GM12865 (cell line): Measurements from ENCODE around the gene VSIG2.
A peak's percentile ranks its signal among the peaks of the same experiment; 100 is the strongest.

Experiments used
- DNase-seq: peaks from one replicate; pipeline ENCODE4 v3.0.0; 2010; ENCODE audit warnings: low read depth
- H3K4me3 ChIP-seq: 2 replicates; pipeline ENCODE4 v1.5.1; 2011; ENCODE audit warnings: mild to moderate bottlenecking, low read depth, low read length, control low read depth
- TF ChIP-seq, protein P1 (sequence below): IDR thresholded peaks from 2 replicates; pipeline ENCODE4 v1.5.1; 2011; ENCODE audit warnings: low read length, control low read depth, low read depth, inconsistent platforms; ENCODE audit not compliant: insufficient read depth; ENCODE audit errors: missing control alignments

The VSIG2 gene

DNA sequence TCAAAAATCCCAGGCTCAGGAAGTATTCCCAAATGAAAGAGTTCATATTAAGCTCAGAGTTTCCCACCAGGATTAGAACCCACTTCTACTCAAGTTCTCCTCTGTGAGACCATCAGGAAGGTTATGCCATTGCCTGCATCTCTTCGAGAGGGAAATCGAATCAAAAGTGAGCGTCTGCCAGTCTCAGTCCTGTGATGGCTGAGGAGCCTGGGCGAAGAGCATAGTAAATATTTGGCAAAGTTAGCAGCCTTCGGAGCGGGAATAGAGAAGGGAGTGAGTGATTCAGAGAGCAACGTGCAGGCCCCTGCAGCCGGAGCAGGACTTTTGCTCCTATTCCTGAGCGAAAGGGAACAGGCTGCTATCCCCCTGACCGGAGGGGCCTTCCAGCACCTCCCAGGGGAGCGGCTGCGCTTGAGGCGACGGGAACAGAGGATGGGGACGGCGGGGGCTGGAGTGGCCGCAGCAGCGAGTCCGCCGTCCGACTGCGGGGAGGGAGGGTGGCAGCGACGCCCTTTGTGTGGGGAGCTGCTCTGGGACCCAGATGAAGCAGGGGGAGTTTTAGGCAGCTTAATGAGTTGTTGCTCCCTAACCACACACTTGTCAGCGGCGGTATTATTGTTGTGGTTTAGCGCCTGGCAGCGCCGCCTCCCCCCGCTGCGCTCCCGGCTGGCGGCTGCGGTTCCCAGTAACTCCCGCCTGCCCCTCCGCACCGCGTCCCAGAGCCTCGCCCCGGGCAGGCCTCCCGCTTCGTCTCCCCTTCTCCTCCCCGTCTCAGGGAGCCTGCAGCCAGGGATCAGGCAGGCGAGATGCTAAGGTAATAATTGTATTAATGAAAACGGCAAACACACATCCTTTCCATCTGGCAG, 34.0 kb downstream of the VSIG2 start:
- H3K4me3 ChIP-seq = peak overlapping the region; percentile 22
- TF ChIP-seq, protein P1, sequence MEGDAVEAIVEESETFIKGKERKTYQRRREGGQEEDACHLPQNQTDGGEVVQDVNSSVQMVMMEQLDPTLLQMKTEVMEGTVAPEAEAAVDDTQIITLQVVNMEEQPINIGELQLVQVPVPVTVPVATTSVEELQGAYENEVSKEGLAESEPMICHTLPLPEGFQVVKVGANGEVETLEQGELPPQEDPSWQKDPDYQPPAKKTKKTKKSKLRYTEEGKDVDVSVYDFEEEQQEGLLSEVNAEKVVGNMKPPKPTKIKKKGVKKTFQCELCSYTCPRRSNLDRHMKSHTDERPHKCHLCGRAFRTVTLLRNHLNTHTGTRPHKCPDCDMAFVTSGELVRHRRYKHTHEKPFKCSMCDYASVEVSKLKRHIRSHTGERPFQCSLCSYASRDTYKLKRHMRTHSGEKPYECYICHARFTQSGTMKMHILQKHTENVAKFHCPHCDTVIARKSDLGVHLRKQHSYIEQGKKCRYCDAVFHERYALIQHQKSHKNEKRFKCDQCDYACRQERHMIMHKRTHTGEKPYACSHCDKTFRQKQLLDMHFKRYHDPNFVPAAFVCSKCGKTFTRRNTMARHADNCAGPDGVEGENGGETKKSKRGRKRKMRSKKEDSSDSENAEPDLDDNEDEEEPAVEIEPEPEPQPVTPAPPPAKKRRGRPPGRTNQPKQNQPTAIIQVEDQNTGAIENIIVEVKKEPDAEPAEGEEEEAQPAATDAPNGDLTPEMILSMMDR = no peak
- no peak for DNase-seq

DNA sequence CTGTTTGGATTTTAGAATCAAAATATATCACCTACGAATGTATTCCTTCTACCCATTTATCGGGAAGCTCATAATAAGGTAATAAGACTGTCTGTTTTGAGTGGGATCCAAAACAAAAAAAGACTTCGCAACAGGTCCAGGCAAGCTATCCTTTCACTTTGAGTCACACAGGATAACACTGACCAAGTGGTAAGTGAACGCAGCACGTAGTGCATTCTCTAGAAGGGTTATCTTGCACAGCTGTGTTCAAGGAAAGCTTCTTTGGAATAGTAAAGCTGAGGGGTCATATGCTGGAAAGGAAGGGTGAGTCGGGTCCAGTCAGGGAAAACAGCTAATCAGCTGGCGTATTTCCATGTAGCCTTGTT, 34.7 kb downstream of the VSIG2 start:
- no peak overlapping the region for H3K4me3 ChIP-seq
- TF ChIP-seq, protein P1 = no peak
- peak; percentile 37 for DNase-seq

DNA sequence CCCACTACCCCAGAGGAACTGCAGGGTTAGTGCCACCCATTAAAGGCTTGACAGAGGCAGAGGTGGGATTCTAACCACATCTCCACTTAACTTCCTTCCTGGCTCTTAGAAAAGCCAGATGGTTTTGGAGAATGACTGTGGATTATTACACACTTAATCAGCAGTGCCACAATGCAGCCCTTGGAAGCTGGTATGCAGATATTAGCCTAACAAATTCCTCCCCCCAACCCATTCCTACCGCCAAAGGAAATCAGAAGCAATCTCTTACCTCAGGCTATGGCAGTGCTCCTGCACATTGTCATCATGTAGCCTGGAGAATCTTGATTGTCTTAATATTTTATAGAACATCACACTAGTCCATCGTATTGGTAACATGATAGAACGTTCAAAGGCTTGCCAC, 35.5 kb downstream of the VSIG2 start:
- TF ChIP-seq, protein P1 = no peak
- no peak for DNase-seq
- H3K4me3 ChIP-seq = no peak overlapping the region

DNA sequence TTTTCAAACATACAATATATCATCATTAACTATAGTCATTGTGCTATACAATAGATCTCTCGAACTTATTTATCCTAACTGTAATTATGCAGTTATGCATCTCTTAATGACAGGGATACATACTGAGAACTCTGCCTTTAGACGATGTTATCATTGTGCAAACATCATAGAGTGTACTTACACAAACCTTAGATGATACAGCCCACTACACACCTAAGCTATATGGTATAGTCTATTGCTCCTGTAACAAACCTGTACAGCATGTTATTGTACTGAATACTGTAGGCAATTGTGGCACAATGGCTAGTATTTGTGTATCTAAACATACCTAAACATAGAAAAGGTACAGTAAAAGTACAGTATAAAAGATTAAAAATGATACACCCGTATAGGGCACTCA, 39.7 kb downstream of the VSIG2 start:
- no peak for DNase-seq
- no peak overlapping the region for H3K4me3 ChIP-seq
- TF ChIP-seq, protein P1 = no peak

DNA sequence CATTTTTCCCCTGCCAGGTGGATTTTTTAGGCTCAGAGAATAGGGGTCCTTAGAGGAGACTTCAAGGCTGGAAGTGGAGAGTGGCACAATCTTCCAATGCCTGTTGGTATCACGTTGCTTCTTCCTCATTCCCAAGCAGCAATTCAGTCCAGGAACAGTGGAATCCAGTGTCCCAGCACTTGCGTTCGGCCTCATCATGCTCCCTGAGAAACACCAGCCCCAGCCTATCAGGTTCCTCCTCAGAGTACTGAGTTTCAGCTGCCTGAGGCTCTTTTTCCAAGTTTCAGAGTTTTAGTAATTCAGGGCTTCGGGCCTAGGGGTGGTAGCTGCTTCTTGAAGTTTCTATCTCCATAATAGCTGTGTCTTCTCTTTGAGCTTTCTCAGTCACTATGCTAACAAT, 44.2 kb downstream of the VSIG2 start:
- H3K4me3 ChIP-seq = no peak overlapping the region
- no peak for DNase-seq

DNA sequence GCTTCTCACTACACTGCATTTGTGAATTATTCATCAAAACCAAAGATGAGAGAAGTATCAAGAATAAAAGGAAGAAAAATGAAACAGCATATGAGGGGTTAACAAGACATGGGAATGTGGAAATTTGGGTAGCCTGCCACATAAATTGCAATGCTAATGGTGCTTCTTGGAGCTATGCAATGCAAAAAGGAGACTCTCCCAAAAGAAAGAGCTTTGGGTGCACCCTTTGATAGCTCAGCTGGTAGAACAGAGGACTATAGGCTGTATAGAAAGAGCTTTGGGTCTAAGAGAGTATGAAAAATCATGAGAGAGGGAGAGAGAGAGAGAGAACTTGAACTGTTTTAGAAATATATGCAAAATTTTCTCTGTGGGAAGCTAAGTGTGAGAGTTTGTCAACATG, 52.0 kb downstream of the VSIG2 start:
- H3K4me3 ChIP-seq = no peak overlapping the region
- TF ChIP-seq, protein P1 = no peak
- no peak for DNase-seq

More for the DNA sequence above, 44.2 kb downstream of the VSIG2 start:
- TF ChIP-seq, protein P1 = no peak

DNA sequence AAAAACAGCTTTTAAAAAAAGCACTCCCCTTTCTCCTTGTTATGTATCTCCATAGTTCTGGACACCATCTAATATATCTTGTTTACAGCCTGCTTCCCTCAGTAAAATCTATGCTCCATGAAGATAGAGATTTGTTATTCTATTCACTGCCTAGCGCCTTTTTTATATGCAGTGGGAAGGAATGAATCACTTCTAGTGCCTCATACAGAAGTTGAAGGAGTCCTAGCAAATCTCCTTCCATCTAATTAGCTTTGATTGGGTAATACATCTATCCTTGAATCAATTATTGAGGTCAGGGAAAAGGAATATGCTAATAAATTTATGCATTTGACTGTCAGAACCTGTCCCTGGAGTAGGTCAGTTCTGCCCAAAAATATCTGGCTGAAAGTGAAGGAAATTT, 52.5 kb downstream of the VSIG2 start:
- TF ChIP-seq, protein P1 = no peak
- DNase-seq = no peak
- no peak overlapping the region for H3K4me3 ChIP-seq
